HG03575 (cell line): Measurements from ENCODE around the gene CRKL.
"Not testable (repeated sequence)": the region's sequence is repeated elsewhere in the genome, so short reads cannot be mapped to it uniquely, and the experiment has no call there.

Source experiments
- ATAC-seq: cut with Tn5 transposase; IDR thresholded peaks from one replicate; pipeline ENCODE4 v1.9.1; 2021; ENCODE audit not compliant: unreplicated experiment, insufficient number of reproducible peaks, low FRiP score; ENCODE audit errors: extremely low read depth

Gene CRKL

GRCh38 chr22:20930004-20930403 lies 12.8 kb downstream of the CRKL start:
- no peak for ATAC-seq

- not testable (repeated sequence) for ATAC-seq
Observed at GRCh38 chr22:20930435-20930834, 13.2 kb downstream of the CRKL start.

GRCh38 chr22:20931126-20931654 lies 14.0 kb downstream of the CRKL start:
- ATAC-seq, result no peak

- no peak for ATAC-seq
Observed at GRCh38 chr22:20933910-20934309, 16.7 kb downstream of the CRKL start.

GRCh38 chr22:20935049-20935448 lies 17.8 kb downstream of the CRKL start:
- not testable (repeated sequence) for ATAC-seq

GRCh38 chr22:20935780-20936539 lies 18.8 kb downstream of the CRKL start:
- ATAC-seq, result not testable (repeated sequence)

GRCh38 chr22:20937031-20937793 lies 20.0 kb downstream of the CRKL start:
- ATAC-seq, result no peak

GRCh38 chr22:20937794-20938671 lies 20.8 kb downstream of the CRKL start:
- ATAC-seq, result no peak

GRCh38 chr22:20939457-20940185 lies 22.4 kb downstream of the CRKL start:
- ATAC-seq, result not testable (repeated sequence)

GRCh38 chr22:20940186-20940651 lies 23.0 kb downstream of the CRKL start:
- no peak for ATAC-seq

- no peak for ATAC-seq
Observed at GRCh38 chr22:20940904-20941385, 23.7 kb downstream of the CRKL start.

- not testable (repeated sequence) for ATAC-seq
Observed at GRCh38 chr22:20942203-20942902, 25.1 kb downstream of the CRKL start.

- no peak for ATAC-seq
Observed at GRCh38 chr22:20943104-20943933, 26.1 kb downstream of the CRKL start.

- no peak for ATAC-seq
Observed at GRCh38 chr22:20944042-20944441, 26.8 kb downstream of the CRKL start.

- ATAC-seq, result no peak
Observed at GRCh38 chr22:20945578-20945934, 28.3 kb downstream of the CRKL start.

- no peak for ATAC-seq
Observed at GRCh38 chr22:20946080-20946986, 29.1 kb downstream of the CRKL start.
